Activated CD8-positive, alpha-beta memory T cell treated with anti-CD3 and anti-CD28 coated beads for 1 hour (primary cell): ENCODE results near the gene SHROOM4.

Experiments
- DNase-seq, 2 donors: peaks; one replicate each; pipeline ENCODE4 v3.0.0-alpha.2; 2020; ENCODE audit warnings: low read depth in 1 of 2; ENCODE audit errors: extremely low read depth in 1 of 2

The SHROOM4 gene

GRCh38 chrX:50787099-50787498 lies 26.9 kb downstream of the SHROOM4 start:
- DNase-seq: no peak

GRCh38 chrX:50780144-50780543 lies 33.9 kb downstream of the SHROOM4 start:
- DNase-seq: no peak

- DNase-seq: no peak
These were observed 34.3 kb downstream of the SHROOM4 start for GRCh38 chrX:50779694-50780093.

- DNase-seq: no peak
These were observed 35.7 kb downstream of the SHROOM4 start for GRCh38 chrX:50778272-50778671.

- no peak for DNase-seq
These were observed 37.7 kb downstream of the SHROOM4 start for GRCh38 chrX:50776248-50776647.

- DNase-seq: no peak
These were observed 42.6 kb downstream of the SHROOM4 start for GRCh38 chrX:50771382-50771781.

- DNase-seq: no peak
These were observed 43.3 kb downstream of the SHROOM4 start for GRCh38 chrX:50770702-50771101.

- DNase-seq: no peak
These were observed 44.5 kb downstream of the SHROOM4 start for GRCh38 chrX:50769389-50770063.

GRCh38 chrX:50768801-50769200 lies 45.2 kb downstream of the SHROOM4 start:
- no peak for DNase-seq

- no peak for DNase-seq
These were observed 48.0 kb downstream of the SHROOM4 start for GRCh38 chrX:50765986-50766385.

- DNase-seq: no peak
These were observed 51.4 kb downstream of the SHROOM4 start for GRCh38 chrX:50762578-50762977.

- DNase-seq: no peak
These were observed 57.7 kb downstream of the SHROOM4 start for GRCh38 chrX:50756276-50756675.

GRCh38 chrX:50751091-50751490 lies 62.9 kb downstream of the SHROOM4 start:
- no peak for DNase-seq

GRCh38 chrX:50747471-50747900 lies 66.5 kb downstream of the SHROOM4 start:
- DNase-seq: no peak

- DNase-seq: no peak
These were observed 77.3 kb downstream of the SHROOM4 start for GRCh38 chrX:50736656-50737055.

GRCh38 chrX:50726296-50726695 lies 87.7 kb downstream of the SHROOM4 start:
- no peak for DNase-seq

GRCh38 chrX:50725310-50725709 lies 88.7 kb downstream of the SHROOM4 start:
- no peak for DNase-seq

- DNase-seq: no peak
These were observed 91.0 kb downstream of the SHROOM4 start for GRCh38 chrX:50723006-50723405.

- no peak for DNase-seq
These were observed 92.1 kb downstream of the SHROOM4 start for GRCh38 chrX:50721764-50722521.

GRCh38 chrX:50719614-50720013 lies 94.4 kb downstream of the SHROOM4 start:
- no peak for DNase-seq

- DNase-seq: no peak
These were observed 95.2 kb downstream of the SHROOM4 start for GRCh38 chrX:50718776-50719175.

GRCh38 chrX:50716706-50717105 lies 97.3 kb downstream of the SHROOM4 start:
- DNase-seq: no peak
